GM23248 (cell line): ENCODE measurements around the gene INO80E.

Experiments
- EZH2 ChIP-seq: fragments of 200-600 bp; sonication (generic); IDR thresholded peaks from 2 replicates; pipeline ENCODE4 v1.6.1; 2018; ENCODE audit warnings: antibody characterized with exemption, mild to moderate bottlenecking; ENCODE audit not compliant: insufficient read depth, poor library complexity, severe bottlenecking
- EZH2phosphoT487 ChIP-seq: fragments of 200-600 bp; sonication (generic); IDR thresholded peaks from 2 replicates; pipeline ENCODE4 v1.6.1; 2018; ENCODE audit warnings: antibody characterized with exemption, moderate library complexity, mild to moderate bottlenecking, low read depth; ENCODE audit not compliant: insufficient read depth

DNA sequence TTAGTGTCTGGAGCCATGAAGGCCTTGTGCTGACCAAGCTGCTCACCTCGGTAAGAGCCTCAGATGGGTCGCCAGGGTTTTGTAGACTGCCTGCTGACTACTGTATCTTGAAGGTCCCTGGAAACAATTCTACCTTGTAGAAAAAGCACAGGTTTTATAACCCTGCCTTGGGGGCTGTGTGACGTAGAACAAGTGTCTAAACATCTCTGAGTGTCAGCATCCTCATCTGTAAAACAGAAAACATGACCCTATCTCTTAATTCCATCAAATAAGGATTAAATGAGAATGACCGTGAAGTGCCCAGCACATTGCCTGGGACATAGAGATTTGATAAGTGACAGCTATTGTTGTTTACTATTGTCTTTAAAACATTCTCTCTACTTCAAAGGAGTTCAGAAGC is 27.8 kb upstream of the INO80E start:
- no peak for TF ChIP-seq EZH2phosphoT487
- no peak for TF ChIP-seq EZH2
